ENCODE measurements around the gene MAGI2. TPM values are rescaled to one million over a fixed set of nuclear protein-coding genes. Genes with fewer than 3 reads are reported as not detected.

MAGI2 gene
- total and polyA plus RNA-seq, 2 experiments from 2014 or later = 16.8 to 24.7 TPM

DNA sequence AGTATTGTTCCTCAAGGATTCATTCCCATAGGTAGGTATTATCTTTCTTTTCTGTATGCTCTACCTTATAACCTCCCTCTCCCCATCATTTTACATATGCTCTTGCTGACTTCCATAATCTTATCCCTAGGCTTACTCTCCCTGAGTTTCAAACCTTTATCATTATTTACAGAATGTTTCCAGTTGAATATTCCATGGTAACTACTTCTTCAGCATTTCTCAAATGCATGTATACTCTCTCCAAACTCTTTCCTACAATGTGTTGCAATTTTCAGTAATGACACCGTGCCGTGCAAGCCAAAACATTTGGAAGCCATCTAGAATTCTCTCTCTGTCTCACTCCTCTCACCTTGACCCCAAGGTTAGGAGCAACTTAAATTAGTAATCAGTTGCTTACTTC, 548.5 kb downstream of the MAGI2 start:
- TF ChIP-seq, protein P1, sequence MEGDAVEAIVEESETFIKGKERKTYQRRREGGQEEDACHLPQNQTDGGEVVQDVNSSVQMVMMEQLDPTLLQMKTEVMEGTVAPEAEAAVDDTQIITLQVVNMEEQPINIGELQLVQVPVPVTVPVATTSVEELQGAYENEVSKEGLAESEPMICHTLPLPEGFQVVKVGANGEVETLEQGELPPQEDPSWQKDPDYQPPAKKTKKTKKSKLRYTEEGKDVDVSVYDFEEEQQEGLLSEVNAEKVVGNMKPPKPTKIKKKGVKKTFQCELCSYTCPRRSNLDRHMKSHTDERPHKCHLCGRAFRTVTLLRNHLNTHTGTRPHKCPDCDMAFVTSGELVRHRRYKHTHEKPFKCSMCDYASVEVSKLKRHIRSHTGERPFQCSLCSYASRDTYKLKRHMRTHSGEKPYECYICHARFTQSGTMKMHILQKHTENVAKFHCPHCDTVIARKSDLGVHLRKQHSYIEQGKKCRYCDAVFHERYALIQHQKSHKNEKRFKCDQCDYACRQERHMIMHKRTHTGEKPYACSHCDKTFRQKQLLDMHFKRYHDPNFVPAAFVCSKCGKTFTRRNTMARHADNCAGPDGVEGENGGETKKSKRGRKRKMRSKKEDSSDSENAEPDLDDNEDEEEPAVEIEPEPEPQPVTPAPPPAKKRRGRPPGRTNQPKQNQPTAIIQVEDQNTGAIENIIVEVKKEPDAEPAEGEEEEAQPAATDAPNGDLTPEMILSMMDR (IDR thresholded peaks at IDR 0.05; ENCODE audit: low read depth, low read length) = no peak
- Histone ChIP-seq H3K27ac (no peak overlapping the region), H3K9me3 (ENCODE audit: low read depth) (no peaks in the 10 kb centered on the region), H3K36me3 (no peaks in the 10 kb centered on the region), H3K4me3 (no peak overlapping the region), H3K4me1 (ENCODE audit: low read depth) (no peaks in the 10 kb centered on the region), H3K27me3 (no peaks in the 10 kb centered on the region)
- no peak for DNase-seq (ENCODE audit: low read depth in 1 of 2, low spot score in 1 of 2)

DNA sequence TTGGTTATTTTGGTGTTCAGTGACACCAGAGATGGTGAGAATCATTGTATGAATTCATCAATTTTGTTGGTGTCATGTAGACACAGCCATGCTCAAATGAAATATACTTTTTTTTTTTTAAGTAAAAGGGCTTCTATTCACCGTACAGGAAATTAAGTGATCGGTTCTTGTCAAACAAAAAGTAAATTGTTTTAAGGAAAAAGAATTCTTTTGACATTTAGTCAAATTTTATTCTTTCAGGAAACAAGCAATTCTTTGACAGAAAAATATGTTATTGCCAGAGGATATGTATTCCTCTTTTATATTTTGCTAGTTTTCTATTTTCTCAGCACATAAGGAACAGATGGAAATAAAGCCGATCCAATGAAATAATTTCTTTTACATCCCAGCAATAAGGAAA, 551.9 kb downstream of the MAGI2 start:
- H3K27ac ChIP-seq = no peak overlapping the region
- H3K27me3 ChIP-seq = no peaks in the 10 kb centered on the region
- TF ChIP-seq, protein P1 (IDR thresholded peaks at IDR 0.05; ENCODE audit: low read depth, low read length) = no peak
- no peaks in the 10 kb centered on the region for H3K4me1 ChIP-seq (ENCODE audit: low read depth)
- H3K4me3 ChIP-seq = no peak overlapping the region
- no peaks in the 10 kb centered on the region for H3K9me3 ChIP-seq (ENCODE audit: low read depth)
- DNase-seq (ENCODE audit: low read depth in 1 of 2, low spot score in 1 of 2) = no peak
- H3K36me3 ChIP-seq = no peaks in the 10 kb centered on the region

DNA sequence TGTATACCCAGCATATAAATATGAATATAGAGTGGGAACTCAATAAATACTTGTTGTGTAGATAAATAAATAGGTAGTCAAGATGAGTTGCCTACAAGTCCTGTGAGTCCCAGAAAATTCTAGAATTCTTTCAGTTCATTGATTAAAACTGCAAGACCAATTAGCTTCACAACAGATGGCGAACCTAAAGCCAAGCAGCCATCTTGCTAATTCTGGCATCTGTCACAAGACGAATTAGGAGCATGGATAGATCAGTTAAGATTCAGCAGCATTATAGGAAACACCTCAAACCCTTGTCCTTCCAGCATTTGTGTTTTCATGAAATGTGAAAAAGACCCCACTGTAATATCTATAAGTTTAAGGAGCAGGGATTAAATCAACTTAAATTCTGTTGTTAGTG, 552.7 kb downstream of the MAGI2 start:
- no peak for DNase-seq (ENCODE audit: low read depth in 1 of 2, low spot score in 1 of 2)
- Histone ChIP-seq H3K4me1 (ENCODE audit: low read depth) (no peaks in the 10 kb centered on the region), H3K9me3 (ENCODE audit: low read depth) (no peaks in the 10 kb centered on the region), H3K4me3 (no peak overlapping the region), H3K36me3 (no peaks in the 10 kb centered on the region), H3K27ac (no peak overlapping the region), H3K27me3 (no peaks in the 10 kb centered on the region)
- TF ChIP-seq, protein P1 (IDR thresholded peaks at IDR 0.05; ENCODE audit: low read depth, low read length) = no peak

DNA sequence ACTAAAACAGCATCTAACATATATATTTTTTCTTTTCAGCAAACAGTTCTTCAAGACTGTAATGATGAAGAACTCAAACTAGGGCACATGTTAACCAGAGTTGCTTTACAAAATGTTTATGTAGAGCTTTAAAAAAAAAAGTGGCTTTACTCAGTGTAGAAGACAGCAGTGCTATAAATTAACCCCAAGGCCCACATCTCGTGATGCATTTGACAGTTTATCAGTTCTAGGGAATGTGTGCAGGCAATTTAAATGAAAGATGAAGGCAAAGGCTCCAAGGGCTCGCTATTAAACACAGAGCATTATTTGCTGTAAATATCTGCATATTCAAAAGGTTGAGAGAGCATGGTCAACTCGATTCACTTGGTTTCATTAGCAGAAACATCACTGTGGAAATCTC, 558.1 kb downstream of the MAGI2 start:
- H3K36me3 ChIP-seq = no peaks in the 10 kb centered on the region
- no peak overlapping the region for H3K4me3 ChIP-seq
- no peak for DNase-seq (ENCODE audit: low read depth in 1 of 2, low spot score in 1 of 2)
- TF ChIP-seq, protein P1 (IDR thresholded peaks at IDR 0.05; ENCODE audit: low read depth, low read length) = no peak
- H3K27me3 ChIP-seq = no peaks in the 10 kb centered on the region
- peaks cover 2% of the 10 kb centered on the region for H3K4me1 ChIP-seq (ENCODE audit: low read depth)
- H3K9me3 ChIP-seq (ENCODE audit: low read depth) = no peaks in the 10 kb centered on the region
- H3K27ac ChIP-seq = no peak overlapping the region

DNA sequence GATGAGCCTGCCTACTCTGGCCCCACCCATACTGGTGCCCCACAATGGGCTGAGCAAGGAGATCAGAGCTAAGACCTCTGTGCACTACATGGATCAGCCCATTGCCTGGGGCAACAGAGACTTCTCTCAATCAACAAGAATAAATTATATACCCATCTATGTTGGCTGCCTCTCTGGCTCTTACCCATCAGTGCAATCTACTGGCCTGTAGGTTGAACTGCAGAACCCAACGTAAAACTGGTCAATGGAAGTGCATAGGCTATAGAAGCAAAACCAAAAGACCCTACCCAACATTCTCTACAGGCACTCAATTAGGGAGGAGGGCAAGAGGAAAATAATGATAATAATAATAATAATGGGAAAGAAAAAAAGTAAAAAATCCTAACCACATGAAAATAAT, 574.3 kb downstream of the MAGI2 start:
- no peak overlapping the region for H3K4me3 ChIP-seq
- no peaks in the 10 kb centered on the region for H3K4me1 ChIP-seq (ENCODE audit: low read depth)
- no peak overlapping the region for H3K27ac ChIP-seq
- H3K27me3 ChIP-seq = no peaks in the 10 kb centered on the region
- no peaks in the 10 kb centered on the region for H3K36me3 ChIP-seq
- DNase-seq (ENCODE audit: low read depth in 1 of 2, low spot score in 1 of 2) = no peak
- TF ChIP-seq, protein P1 (IDR thresholded peaks at IDR 0.05; ENCODE audit: low read depth, low read length) = no peak
- H3K9me3 ChIP-seq (ENCODE audit: low read depth) = no peaks in the 10 kb centered on the region

DNA sequence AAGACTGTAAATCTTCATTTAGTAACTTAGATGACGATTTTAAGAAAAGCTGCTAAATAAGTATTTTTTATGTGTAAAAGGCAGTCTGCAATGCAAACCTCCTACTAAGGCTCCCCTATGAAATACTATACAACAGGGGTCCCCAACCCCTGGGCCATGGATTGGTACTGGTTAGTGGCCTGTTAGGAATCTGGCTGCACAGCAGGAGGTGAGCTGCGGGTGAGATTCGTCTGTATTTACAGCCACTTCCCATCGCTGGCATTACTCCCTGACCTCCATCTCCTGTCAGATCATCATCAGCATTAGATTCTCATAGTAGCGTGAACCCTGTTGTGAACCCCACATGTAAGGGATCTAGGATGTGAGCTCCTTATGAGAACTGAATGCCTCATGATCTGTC, 580.4 kb downstream of the MAGI2 start:
- Histone ChIP-seq H3K4me1 (ENCODE audit: low read depth) (no peaks in the 10 kb centered on the region), H3K27ac (no peak overlapping the region)
- no peak for DNase-seq (ENCODE audit: low read depth in 1 of 2, low spot score in 1 of 2)

More for the DNA sequence above, 580.4 kb downstream of the MAGI2 start:
- Histone ChIP-seq H3K36me3 (no peaks in the 10 kb centered on the region), H3K9me3 (ENCODE audit: low read depth) (no peaks in the 10 kb centered on the region), H3K4me3 (no peak overlapping the region), H3K27me3 (no peaks in the 10 kb centered on the region)
- TF ChIP-seq, protein P1 (IDR thresholded peaks at IDR 0.05; ENCODE audit: low read depth, low read length) = no peak

Data from cardiac muscle cell (in vitro differentiated cells and primary cell).